Body of pancreas (tissue), 4 donors: ENCODE data around the gene SLC7A6.

Experiments used
- POLR2A ChIP-seq, 3 donors: fragments of 450-650 bp; IDR thresholded peaks; one replicate each; pipeline ENCODE4 v1.6.1; 2016; ENCODE audit warnings: antibody characterized with exemption in 3 of 3, mild to moderate bottlenecking in 2 of 3
- TF ChIP-seq, protein P1 (sequence below), 7 experiments: fragments of 450-650 bp in 4 of 7; fragments of 200-600 bp in 3 of 7; sonication (generic) in 3 of 7; IDR thresholded peaks; one replicate each; pipeline ENCODE4 v1.5.1; 2016 to 2019; ENCODE audit warnings: antibody characterized with exemption in 7 of 7

DNA sequence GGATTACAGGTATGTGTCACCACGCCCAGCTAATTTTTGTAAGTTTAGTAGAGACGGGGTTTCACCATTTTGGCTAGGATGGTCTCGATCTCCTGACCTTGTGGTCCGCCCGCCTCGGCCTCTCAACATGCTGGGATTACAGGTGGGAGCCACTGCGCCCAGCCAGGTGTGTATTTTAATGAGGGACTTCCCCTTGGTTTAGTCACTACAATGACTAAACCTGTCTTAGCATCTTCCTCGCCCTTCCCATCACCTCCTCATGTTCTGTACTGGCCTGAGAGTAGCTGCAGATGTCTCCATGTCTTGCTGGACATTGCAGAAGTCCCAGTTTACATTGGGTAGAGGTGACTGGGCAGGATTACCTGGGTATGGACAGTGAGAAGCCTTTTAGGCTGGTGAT lies 9.6 kb downstream of the SLC7A6 start:
- TF ChIP-seq, protein P1, sequence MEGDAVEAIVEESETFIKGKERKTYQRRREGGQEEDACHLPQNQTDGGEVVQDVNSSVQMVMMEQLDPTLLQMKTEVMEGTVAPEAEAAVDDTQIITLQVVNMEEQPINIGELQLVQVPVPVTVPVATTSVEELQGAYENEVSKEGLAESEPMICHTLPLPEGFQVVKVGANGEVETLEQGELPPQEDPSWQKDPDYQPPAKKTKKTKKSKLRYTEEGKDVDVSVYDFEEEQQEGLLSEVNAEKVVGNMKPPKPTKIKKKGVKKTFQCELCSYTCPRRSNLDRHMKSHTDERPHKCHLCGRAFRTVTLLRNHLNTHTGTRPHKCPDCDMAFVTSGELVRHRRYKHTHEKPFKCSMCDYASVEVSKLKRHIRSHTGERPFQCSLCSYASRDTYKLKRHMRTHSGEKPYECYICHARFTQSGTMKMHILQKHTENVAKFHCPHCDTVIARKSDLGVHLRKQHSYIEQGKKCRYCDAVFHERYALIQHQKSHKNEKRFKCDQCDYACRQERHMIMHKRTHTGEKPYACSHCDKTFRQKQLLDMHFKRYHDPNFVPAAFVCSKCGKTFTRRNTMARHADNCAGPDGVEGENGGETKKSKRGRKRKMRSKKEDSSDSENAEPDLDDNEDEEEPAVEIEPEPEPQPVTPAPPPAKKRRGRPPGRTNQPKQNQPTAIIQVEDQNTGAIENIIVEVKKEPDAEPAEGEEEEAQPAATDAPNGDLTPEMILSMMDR (IDR thresholded peaks at IDR 0.05), result no peak
- TF ChIP-seq POLR2A (IDR thresholded peaks at IDR 0.05), result no peak
